Measurements from ENCODE around the gene PDK3. TPM values are rescaled to one million over a fixed set of nuclear protein-coding genes. Genes with fewer than 3 reads are reported as not detected.

PDK3 gene
- total RNA-seq, 6 experiments from 2014 or later: 0.09 to 1.2 (median 0.12) TPM; not detected in 1

DNA sequence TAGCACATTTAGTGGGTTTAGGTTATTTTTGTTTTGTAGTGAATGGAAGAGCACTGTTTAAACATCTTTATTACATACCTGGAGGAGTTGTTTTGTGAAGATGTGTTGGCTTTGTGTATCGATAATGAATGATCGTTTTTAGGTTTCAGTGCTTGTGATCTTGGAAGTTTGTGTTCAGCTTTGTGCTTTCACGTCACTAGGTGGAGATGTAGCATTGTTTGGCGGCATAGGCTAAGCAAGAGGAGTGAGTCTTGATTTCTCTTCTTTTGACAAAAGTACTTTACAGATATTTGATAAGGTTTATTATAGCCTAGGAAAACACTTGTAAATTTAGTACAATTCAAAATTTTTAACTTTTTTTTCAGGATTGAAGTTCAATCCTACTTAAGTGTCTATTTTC lies 50.4 kb downstream of the PDK3 start:
- Mint-ChIP-seq H3K4me3 (no peak overlapping the region), H3K36me3 (ENCODE audit: low read depth) (no peaks in the 10 kb centered on the region), H3K9me3 (no peaks in the 10 kb centered on the region), H3K4me1 (ENCODE audit: low read depth) (no peaks in the 10 kb centered on the region), H3K27me3 (ENCODE audit: insufficient read depth) (peaks cover 1% of the 10 kb centered on the region; the same call in 1 of the 2 replicates), H3K27ac (no peak overlapping the region)
- no peak for DNase-seq
- TF ChIP-seq, protein P1, sequence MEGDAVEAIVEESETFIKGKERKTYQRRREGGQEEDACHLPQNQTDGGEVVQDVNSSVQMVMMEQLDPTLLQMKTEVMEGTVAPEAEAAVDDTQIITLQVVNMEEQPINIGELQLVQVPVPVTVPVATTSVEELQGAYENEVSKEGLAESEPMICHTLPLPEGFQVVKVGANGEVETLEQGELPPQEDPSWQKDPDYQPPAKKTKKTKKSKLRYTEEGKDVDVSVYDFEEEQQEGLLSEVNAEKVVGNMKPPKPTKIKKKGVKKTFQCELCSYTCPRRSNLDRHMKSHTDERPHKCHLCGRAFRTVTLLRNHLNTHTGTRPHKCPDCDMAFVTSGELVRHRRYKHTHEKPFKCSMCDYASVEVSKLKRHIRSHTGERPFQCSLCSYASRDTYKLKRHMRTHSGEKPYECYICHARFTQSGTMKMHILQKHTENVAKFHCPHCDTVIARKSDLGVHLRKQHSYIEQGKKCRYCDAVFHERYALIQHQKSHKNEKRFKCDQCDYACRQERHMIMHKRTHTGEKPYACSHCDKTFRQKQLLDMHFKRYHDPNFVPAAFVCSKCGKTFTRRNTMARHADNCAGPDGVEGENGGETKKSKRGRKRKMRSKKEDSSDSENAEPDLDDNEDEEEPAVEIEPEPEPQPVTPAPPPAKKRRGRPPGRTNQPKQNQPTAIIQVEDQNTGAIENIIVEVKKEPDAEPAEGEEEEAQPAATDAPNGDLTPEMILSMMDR (IDR thresholded peaks at IDR 0.05): peak; percentile 33; the same call in 1 of the 2 replicates

DNA sequence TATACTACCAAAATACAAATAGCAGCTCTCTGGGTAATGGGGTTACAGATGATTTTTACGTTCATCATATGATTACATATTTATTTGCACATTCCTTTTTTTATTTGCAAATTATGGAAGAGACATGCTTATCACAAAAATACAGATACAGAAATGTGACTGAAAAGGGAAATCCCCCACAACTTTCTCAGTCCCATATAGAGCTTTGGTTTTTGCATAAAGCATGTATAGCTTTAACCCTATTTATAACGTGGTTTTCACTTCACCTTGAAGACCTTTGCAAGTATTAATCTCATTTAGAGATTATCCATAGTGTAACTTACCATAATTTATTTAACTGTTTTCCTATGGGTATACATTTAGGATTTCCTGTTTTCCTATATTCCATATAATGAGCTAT lies 55.4 kb downstream of the PDK3 start:
- TF ChIP-seq, protein P1 (IDR thresholded peaks at IDR 0.05): no peak
- Mint-ChIP-seq H3K9me3 (no peaks in the 10 kb centered on the region), H3K36me3 (ENCODE audit: low read depth) (no peaks in the 10 kb centered on the region), H3K27me3 (ENCODE audit: insufficient read depth) (peaks cover 1% of the 10 kb centered on the region), H3K4me1 (ENCODE audit: low read depth) (no peaks in the 10 kb centered on the region), H3K27ac (no peak overlapping the region), H3K4me3 (no peak overlapping the region)
- no peak for DNase-seq

DNA sequence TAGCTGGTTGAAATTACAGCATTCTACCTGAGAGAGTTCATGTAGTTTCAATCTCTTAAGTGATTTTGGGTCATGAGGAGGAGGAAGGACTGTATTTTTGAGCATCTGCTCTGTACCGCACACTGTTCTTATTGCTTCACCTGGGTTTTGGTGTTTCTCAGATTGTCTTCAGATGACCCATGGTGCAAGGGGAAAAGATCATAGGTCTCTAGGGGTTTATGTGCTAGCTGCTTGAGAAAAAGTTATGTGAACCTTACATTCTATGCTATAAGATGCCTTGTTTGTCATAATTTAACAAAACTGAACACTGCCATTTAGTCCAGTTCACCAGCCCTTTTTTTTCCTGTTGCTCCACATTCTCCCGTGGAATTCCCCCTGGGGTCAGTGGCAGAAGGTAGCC lies 60.4 kb downstream of the PDK3 start:
- H3K36me3 Mint-ChIP-seq (ENCODE audit: low read depth): no peaks in the 10 kb centered on the region
- TF ChIP-seq, protein P1 (IDR thresholded peaks at IDR 0.05): no peak

DNA sequence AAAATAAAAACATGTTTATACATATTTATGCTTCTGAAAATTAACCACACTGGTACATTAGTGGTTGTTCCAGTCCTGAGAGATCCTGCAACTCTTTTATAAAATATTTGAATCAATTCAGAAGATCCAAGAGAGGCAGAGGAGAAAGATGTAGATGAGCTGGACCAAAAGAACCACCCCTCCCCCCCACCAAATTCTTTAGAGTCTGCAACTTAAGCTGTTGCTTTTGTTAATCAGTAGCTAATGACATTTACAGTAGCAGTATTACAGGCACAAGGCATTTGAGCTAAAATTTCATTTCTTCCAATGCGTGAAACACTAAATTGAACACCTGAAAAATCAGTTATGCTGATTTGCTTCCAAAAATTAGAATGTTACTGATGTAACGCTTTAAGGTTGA lies 61.5 kb downstream of the PDK3 start:
- H3K36me3 Mint-ChIP-seq (ENCODE audit: low read depth): no peaks in the 10 kb centered on the region
- no peak overlapping the region for H3K27ac Mint-ChIP-seq
- H3K9me3 Mint-ChIP-seq: no peaks in the 10 kb centered on the region
- no peak overlapping the region for H3K4me3 Mint-ChIP-seq
- TF ChIP-seq, protein P1 (IDR thresholded peaks at IDR 0.05): no peak
- H3K4me1 Mint-ChIP-seq (ENCODE audit: low read depth): no peaks in the 10 kb centered on the region
- DNase-seq: no peak
- no peaks in the 10 kb centered on the region; the same call in none of the 2 replicates for H3K27me3 Mint-ChIP-seq (ENCODE audit: insufficient read depth)

More for the DNA sequence above, 60.4 kb downstream of the PDK3 start:
- no peaks in the 10 kb centered on the region; the same call in none of the 2 replicates for H3K27me3 Mint-ChIP-seq (ENCODE audit: insufficient read depth)
- H3K9me3 Mint-ChIP-seq: no peaks in the 10 kb centered on the region
- H3K4me3 Mint-ChIP-seq: no peak overlapping the region
- H3K27ac Mint-ChIP-seq: no peak overlapping the region
- no peak for DNase-seq
- H3K4me1 Mint-ChIP-seq (ENCODE audit: low read depth): no peaks in the 10 kb centered on the region

DNA sequence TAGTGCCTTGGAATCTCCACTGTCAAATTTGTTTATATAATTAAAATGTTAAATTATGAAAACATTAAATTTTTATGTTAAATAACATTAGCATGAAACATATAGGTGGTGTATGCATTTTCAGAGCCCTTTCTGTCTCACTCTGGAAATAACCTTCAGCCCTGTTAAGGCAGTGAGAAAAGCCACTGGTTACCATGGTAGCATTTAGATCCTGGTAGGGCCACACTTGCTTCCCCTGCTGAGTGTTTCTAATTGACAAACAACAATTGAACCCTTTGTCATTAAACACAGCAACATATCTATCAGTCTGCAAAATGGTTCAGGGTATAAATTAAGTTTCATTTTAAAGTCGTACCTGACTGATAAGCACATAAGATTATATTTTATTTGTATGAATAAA lies 63.5 kb downstream of the PDK3 start:
- no peak for DNase-seq
- Mint-ChIP-seq H3K36me3 (ENCODE audit: low read depth) (no peaks in the 10 kb centered on the region), H3K4me1 (ENCODE audit: low read depth) (no peaks in the 10 kb centered on the region), H3K27me3 (ENCODE audit: insufficient read depth) (no peaks in the 10 kb centered on the region; the same call in none of the 2 replicates), H3K27ac (no peak overlapping the region), H3K4me3 (no peak overlapping the region), H3K9me3 (no peaks in the 10 kb centered on the region)
- TF ChIP-seq, protein P1 (IDR thresholded peaks at IDR 0.05): no peak

DNA sequence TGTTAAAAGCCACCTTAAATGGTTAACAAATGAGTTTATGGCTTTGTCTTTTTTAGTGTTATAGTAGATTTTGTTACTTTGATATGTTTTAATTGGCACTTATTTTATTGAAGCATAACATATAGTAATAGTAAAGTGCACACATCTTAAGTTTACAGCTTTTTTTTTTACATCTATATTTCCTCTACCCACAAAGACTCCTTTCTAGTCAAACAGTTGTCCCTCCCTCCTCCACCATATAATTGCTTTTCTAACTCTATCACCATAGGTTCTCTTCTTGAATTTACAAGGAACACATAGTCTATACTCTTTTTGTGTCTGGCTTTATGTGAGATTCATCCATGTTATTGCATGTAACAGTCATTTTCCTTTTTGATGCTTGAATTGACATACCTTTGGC lies 71.5 kb downstream of the PDK3 start:
- DNase-seq: no peak
- Mint-ChIP-seq H3K4me3 (no peak overlapping the region), H3K9me3 (no peaks in the 10 kb centered on the region), H3K4me1 (ENCODE audit: low read depth) (no peaks in the 10 kb centered on the region), H3K27ac (no peak overlapping the region), H3K36me3 (ENCODE audit: low read depth) (no peaks in the 10 kb centered on the region), H3K27me3 (ENCODE audit: insufficient read depth) (no peaks in the 10 kb centered on the region; the same call in 1 of the 2 replicates)
- TF ChIP-seq, protein P1 (IDR thresholded peaks at IDR 0.05): no peak
